Inferior parietal cortex (tissue), 1 donor: ENCODE measurements around the gene RPTOR.
"Not testable (repeated sequence)": the region's sequence is repeated elsewhere in the genome, so short reads cannot be mapped to it uniquely, and the experiment has no call there.

Experiments
- DNase-seq: peaks from one replicate; pipeline ENCODE4 v3.0.0-alpha.2; 2016; ENCODE audit errors: extremely low spot score

RPTOR gene

DNA sequence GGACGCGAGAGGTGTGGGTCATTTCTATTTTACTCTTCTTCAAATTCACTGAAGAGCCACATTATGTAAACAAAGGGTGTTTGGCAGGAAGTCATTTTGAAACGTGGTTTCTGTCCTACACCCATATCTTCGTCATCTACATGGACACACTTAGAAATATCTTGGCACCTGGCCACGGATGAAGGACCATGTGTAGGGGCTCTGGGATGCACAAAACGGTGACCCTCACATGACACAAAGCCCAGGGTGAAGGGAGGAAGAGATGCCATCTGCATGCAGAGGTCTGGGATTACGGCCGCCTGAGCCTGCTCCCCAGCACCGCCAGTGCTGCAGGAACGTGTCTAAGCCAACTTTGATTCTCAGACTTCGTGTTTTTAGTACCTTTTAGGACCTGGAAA lies 316.8 kb downstream of the RPTOR start:
- DNase-seq: no peak

DNA sequence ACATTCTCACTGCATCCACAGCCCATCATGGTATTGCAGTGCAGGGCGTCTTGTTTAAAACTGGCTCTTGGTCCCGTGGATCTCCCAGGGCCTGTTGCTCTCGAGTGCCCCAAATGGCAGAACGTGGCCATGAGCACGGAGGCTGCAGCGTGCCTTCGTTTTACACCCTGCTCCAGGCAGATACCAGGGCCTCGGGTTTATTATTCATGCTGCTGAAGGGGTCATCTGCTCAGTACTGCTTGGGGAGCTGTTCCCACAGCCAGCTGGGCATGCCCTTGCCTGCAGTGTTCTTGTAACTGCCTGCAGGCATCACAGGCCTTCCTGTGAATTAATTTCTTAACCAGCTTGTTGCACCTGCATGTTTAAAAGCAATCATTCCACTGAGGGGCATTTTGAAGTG lies 317.3 kb downstream of the RPTOR start:
- DNase-seq: peak; percentile 43

DNA sequence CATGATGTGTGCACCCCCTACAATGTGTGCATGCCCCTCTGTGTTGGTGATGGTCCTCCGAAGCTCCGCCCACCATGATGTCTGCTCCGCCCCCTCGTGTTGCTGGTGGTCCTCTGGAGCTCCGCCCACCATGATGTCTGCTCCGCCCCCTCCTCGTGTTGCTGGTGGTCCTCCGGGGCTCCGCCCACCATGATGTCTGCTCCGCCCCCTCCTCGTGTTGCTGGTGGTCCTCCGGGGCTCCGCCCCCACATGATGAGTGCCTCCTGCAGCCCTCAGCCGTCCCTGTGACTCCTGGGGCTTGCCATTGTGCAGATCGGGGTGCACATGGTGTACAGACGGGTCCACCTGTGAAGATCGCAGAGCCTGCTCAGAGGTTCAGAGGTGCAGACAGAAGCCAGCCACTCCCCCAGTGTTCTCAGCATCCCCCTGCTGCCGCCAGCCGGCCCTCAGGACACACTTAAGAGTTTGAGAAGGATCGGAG lies 317.9 kb downstream of the RPTOR start:
- DNase-seq: no peak

DNA sequence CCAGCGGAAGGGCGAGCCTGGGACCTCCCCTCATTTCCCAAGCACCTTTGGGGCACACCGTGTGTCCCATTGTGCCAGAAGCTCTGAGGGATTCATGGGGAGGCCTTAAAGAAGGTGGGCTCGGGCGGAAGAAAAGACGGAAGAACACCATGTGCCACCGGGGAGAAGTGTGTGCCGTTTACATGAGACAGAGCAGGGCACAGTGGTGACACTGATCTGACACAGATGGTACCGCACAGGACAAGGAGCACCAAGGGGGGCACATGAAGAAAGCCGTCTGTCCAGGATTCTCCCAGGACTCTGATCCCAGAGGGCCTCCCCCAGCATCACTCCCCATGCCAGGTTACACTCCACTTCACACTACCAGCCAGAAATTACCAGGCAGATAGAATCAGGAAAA lies 318.3 kb downstream of the RPTOR start:
- DNase-seq: no peak

DNA sequence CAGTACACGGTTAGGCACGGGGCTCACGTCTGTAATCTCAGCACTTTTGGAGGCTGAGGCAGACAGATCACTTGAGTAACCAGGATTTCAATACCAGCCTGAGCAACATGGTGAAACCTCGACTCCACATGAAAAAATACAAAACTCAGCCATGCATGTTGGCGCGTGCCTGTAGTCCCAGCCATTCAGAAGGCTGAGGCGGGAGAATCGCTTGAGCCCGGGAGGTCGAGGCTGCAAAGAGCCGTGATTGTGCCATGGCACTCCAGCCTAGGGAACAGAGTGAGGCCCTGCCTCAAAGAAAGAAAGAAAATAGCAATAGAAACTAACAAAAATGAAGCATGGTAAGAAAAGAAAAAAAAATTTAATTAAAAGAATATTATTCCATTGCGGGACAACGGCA lies 319.0 kb downstream of the RPTOR start:
- no peak for DNase-seq

DNA sequence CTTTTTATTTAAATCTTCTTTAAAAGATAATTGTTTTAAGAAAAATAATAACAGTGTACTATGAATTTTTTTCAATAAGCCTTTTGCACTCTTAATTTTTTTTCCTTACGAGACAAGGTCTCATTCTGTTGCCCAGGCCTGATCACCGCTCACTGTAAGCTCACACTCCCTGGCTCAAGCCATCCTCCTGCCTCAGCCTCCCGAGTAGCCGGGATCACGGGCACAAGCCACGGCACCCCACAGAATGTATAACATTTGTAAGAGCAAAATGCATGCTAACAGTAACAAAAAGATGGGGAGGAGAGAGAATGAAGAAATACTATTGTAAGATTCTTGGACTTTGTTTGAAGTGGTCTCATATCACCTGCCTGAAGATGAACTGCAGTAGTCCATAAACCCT lies 320.1 kb downstream of the RPTOR start:
- no peak for DNase-seq

DNA sequence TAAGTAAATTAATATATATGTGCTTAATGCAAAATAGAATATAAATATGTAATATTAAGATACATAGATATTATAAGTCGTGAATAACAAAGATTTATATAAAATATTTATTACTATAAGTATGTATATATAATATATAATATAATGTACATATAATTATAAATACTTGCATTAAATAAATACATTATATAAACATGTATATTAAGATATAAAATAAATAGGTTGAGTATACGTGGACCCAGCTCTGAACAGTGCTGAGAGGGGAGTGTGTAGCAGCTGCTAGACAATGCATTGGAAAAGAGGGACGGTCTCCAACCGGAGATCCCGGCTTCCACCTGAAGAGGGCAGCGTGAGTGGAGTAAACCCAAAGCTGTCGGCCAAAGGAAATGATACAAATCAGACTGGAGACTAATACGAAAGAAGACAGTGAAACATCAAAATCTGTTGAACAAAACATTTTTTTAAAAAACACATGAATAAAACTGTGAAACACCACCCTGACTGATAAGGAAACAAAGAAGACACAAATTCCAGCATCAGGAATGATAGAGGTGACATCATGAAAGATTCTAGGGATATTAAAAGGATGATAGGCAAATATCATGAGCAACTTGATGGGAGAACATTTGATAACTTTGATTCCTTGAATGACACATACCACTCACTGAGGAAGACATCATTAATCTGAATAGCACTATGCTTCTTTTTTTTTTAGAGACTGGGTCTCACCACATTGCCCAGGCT lies 321.6 kb downstream of the RPTOR start:
- peak; percentile 79 for DNase-seq

DNA sequence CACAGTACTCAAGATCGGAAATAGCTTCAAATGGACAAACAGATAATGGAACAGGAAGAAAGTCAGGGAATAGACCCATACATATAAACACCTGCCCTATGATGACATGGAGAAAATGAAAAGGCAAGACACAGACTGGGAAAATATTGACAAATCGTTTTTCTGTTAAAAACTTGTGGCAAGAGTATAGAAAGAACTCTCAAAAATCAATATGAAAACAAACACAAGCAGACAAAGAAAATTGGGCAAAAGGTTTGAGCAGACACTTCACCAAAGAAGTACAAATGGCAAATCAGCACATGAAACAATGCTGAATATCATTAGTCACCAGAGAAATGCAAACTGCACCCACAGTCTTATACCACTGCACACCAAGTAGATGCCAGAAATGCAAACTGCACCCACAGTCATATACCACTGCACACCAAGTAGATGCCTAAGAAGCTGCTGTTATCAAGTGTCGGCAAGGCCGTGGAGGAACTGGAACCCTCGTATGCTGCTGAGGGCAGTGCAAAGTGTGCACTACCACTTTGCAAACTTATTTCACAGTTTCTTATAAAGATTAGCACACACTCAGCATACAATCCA lies 323.5 kb downstream of the RPTOR start:
- DNase-seq: no peak

DNA sequence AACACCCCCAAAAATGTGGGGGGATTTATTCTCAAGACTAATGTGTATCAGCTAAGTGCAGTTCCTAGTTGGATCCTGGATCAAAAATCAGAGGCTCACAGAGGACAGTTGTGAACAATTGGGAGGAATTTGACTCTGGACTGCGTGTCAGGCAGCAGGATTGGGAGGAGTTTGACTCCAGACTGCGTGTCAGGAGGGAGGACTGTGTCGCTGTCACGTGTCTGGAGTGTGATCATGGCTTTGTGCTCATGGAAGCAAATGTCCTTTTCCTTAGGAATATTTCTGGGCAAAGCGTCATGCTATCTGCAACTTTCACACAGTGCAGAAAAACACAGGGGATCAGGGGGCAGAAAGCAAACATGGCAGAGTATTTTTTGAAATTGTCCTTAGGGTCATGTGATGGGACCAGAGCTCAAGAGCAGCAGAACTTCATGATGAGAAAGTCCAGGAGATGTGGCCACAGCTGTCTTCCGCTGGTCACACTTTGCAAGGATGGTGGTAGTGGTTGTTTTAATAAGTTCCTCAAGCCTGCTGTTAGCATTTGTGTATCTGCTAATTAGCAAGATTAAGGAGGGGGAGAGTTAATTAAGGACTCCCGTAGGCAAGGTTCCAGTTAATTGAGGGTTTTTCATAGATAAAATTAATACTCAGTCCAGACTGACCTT lies 325.0 kb downstream of the RPTOR start:
- DNase-seq: no peak

DNA sequence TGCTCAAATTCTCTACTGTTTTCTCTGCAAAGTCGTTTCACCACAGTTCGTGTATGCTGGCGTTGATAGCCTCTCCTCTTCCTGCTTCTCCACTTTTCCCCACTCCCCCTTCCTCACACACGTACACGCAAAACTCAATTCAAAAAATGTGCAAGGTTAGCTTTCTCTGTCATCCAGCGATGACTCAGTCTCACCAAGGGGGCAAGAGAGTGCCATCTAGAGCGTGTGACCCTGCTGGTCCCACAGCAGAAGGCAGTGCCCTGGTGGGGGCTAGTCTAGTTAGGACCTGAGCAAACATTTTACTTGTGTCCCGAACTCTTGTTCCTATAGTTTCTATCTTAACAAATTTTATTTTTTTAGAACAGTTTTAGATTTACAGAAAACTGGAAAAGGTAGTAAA lies 325.8 kb downstream of the RPTOR start:
- DNase-seq: no peak

DNA sequence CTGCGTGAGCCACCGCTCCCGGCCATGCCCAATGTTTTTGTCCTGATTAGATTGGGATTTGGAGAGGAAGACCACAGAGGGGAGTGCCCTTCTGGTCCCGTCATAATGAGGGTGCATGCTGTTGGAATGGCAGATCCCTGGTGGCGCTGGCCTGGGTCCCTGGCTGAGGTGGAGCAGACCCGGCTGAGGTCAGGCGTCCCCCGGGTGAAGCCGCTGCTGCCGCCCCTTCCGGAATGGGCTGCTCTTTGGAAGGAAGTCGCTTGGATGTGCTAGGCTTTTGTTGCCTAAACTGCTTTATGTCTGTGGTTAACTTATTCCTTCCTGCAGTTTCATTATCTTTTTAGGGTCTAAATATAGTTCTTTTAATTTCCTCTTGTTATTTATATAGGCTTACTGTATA lies 326.7 kb downstream of the RPTOR start:
- DNase-seq: no peak

DNA sequence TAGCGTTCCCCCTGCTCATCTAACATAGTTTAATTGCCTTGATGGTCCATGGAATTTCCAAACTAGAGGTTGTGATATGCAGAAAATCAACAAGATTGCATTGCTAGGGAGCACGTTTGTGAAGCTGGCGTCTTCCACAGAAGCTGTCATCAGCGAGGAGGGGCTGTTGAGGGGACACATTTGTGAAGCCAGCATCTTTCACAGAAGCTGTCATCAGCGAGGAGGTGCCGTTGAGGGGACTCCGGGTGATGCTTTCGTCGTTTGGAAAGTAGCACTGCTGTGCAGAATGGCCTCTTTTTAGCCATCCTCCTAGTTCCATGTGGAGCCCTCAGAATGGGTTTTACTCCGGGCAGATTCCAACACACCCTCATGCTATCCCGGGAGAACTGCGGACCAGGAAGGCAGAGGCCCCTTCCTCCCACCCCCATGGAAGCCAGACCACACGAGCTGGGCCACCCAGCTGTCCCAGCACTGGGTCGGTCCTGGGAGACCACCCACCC lies 327.4 kb downstream of the RPTOR start:
- DNase-seq: no peak

DNA sequence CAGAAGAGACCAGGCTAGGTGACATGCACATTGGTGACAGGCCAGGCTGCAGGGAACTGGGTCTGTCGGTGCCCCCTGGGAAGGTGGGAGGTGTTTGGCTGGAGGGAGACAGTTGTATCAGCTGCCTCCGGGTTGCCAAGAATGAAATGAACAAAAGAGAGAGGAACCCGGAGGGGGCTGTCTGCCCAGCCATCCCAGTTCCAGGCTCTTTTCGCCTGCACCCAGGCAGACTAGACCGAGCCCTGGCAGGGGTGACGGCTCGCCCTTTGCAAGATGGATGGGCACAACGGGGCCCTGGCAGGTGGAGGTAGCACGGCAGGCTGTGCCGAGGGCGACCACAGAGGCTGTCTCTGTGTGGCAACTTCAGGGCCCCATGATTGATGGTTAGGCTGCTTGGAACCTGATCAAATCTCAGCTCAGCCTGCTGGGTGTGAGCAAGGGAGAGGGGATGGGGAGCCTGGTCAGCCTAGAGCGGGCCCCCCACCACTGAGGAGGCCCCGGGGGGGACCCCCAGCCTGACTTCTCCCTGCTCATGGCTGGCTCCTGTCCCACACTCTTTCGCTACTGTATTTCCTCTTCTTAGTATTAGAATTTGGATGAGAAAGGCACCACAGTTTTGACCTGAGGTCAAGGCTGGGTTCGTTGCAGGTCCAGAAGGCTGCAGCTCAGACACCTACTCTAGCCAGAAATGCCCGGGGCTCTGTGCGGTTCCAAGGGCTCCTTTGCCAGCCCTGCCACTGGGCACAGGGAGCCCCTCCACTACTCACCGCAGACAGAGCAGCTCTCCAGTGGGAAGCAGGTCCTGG lies 328.1 kb downstream of the RPTOR start:
- no peak for DNase-seq

DNA sequence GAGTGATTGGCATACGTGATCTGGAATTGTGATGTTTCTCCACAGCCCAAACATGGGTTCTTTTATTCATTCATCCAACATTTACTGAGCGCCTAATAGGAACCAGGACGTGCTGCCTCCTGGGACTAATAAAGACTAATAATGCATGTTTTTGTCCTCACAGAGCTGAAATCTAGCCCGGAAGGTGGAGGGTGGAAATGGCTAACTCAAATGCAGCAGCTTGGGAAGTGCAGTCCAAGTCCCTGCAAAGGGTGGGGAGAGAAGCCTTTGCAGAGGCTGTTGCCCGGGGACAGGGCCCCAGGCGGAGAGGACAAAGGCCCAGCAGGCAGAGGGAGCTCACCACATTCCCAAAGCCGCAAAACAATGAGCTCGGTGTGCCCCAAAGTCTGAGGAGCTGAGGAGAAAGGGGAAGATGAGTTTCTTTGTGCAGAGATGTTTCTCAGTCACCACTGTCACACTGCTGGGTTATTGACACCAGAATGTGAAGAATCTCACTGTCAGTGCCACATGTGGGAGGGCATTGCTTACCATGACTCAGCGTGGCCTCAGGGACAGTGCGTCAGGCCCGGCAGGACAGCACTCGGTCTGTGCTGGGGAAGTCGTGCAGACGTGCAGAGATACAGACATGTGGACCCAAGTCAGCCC lies 328.8 kb downstream of the RPTOR start:
- DNase-seq: peak; percentile 20

DNA sequence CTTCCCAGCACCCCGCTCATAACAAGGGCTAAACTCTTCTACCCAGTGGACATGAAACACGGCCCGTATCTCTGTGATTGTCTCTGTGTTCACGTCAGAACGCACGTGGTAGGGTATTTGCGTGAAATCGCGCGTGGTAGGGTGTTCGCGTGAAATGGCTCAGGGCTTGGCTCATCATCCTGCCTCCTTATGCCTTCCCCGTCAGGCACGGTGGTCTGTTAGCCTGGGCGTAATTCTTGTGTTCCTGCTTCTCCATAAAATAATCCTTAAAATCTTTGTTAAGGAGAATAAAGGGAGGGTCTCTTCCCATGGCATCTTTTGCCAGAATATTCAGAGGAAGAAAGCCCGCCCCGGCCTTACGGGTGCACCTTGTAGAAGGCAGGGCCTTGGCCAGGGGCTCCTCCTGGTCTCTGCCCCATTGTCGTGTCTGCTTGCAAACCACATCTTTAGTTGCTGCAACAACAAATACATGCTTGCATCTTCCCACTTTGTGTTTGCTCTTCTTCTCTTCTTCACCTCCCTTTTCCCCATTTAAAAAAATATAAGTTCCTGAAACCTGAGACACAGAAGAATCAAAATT lies 330.3 kb downstream of the RPTOR start:
- no peak for DNase-seq

DNA sequence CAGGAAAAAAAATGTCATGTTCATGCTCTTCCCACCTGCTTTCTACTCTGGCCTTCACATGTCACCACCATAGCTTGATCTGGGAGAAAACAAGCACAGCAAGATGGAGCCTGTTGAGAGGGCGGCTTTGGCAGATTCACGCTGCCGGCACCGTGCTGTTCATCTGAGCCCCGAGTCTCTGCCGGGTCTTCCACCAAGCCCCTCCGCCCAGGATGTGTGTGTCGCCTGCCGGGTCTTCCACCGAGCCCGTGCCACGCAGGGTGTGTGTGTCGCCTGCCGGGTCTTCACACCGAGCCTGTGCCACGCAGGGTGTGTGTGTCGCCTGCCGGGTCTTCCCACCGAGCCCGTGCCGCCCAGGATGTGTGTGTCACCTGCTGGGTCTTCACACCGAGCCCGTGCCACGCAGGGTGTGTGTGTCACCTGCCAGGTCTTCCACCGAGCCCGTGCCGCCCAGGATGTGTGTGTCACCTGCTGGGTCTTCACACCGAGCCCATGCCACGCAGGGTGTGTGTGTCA lies 330.9 kb downstream of the RPTOR start:
- not testable (repeated sequence) for DNase-seq

DNA sequence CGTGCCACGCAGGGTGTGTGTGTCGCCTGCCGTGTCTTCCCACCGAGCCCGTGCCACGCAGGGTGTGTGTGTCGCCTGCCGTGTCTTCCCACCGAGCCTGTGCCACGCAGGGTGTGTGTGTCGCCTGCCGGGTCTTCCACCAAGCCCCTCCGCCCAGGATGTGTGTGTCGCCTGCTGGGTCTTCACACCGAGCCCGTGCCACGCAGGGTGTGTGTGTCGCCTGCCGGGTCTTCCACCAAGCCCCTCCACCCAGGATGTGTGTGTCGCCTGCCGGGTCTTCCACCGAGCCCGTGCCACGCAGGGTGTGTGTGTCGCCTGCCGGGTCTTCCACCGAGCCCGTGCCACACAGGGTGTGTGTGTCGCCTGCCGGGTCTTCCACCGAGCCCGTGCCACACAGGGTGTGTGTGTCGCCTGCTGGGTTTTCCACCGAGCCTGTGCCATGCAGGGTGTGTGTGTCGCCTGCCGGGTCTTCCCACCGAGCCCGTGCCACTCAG lies 331.9 kb downstream of the RPTOR start:
- DNase-seq: not testable (repeated sequence)

DNA sequence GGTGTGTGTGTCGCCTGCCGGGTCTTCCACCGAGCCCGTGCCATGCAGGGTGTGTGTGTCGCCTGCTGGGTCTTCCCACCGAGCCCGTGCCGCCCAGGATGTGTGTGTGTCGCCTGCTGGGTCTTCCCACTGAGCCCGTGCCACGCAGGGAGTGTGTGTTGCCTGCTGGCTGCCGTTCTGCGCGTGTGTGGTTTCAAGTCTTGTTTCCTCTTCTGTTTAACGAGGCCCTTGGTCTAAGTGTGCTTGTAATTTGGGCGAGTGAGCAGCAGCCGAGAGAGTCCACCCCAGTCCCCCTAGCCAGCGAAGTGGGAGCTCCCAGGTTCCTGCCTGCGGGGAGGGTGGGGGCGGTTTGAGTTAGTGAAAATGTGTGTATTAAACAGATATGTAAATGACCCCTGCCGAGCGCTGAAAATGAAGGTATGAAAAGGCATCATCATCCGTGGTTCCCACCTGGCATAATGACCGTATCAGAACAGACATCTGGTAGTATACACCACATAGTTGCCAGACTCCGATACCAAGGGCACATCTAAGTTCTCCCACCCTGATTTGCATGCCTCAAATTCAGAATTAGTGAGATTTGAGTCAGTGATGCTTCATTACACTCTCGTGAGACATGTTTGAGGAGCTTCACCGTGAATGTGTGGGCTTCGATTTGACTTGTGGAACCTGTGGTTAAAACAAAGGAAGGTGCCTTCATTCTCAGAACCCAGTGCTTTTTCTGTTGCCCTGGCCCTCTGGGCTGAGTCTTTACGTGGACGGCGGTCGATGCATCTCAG lies 332.5 kb downstream of the RPTOR start:
- no peak for DNase-seq

DNA sequence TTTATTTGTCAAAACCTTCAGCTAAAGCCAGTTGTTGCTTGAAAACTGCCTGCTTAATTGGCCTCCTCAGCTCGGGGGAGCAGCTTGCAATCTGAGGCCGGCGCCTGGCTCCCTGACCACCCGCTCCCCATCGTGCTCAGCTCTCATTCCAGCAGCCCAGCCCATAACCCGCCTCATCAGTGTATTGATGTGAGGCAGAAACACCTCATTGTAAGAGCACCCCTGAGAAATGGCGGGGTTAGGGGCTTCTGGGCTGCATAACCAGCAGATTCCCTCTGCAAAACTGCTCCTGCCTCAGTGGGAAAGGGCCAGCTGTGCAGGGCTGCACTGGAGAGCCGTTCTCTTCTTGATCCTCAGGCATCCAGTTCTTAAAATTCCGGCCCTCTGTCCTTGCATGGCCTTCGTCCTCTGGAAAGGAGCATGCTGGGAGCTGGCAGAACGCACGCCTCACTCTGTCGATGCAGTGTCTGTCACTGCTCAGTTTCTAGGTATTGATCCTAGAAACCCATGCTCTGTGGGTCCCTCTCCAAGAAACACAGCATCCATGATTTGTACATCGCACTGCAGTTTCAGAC lies 333.2 kb downstream of the RPTOR start:
- no peak for DNase-seq
